NAMALWA (cell line): Measurements from ENCODE around the gene DNAI1.

ENCODE experiments used
- DNase-seq: peaks from one replicate; pipeline ENCODE4 v3.0.0-alpha.2; 2015; ENCODE audit warnings: low spot score

Gene DNAI1

DNA sequence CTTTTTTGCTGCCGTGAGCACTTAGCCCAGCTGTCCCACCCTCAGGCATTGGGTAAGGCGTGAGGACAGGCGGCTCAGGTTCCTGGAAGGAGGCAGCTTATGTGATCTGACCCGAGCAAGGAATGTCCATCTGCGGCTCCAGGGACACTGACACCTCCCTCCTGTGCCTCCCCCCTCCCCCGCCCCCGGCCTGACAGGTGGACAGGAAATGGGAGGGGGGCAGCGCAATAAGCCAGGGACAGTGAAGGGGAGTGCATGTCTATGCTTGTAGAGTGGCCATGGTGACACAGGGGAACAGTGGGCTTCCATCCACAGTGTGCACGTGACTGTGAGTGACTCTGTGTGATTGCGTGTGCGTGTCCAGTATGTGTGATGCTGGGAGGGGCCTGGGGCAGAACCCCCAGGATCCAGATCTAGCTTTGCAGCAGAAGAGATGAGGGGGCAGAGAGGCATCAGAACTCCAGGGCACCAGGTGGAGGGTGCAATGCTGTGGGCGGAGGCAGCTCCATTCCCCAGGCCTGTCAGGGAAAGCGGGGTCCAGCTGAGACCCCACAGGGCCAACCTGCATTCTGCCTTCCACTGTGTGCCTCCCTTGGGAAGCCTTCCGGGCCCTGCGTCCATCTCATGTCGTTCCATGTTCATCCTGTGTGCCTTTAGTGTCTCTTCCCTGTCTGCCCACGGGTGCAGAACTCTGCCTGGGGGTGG is 100.5 kb downstream of the DNAI1 start:
- no peak for DNase-seq

GRCh38 chr9:34559624-34560455 is 101.2 kb downstream of the DNAI1 start:
- DNase-seq, result no peak

GRCh38 chr9:34560599-34561214 is 102.1 kb downstream of the DNAI1 start:
- DNase-seq, result peak; percentile 33

DNA sequence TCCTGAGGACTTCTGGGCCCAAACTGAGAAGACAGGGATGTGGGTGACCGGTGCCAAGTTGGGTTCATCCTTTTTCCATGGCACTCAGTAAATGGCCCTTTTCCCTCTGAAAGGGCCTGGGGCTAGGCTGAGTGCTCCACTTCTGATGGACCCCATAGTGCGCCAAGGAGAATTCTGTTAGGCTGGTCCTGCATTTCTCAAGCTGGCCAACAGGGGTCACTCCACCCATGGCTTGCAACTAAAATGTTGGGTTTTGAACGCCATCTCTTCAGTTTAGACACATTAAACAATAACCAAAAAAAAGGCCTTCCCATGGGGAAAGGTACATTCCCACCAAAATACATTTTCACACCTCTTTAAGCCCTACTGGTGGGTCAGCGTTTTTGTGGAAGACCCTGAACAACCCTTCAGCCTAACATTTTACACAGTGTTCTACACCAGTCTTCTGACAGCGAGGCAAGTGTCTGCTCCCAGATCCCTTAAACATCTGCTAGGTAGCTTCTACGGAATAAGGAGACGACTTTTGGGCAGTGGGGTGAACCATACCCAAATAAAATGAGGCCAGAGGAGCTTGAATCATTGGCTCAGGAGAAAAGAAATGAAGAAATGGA is 103.6 kb downstream of the DNAI1 start:
- peak; percentile 54 for DNase-seq

DNA sequence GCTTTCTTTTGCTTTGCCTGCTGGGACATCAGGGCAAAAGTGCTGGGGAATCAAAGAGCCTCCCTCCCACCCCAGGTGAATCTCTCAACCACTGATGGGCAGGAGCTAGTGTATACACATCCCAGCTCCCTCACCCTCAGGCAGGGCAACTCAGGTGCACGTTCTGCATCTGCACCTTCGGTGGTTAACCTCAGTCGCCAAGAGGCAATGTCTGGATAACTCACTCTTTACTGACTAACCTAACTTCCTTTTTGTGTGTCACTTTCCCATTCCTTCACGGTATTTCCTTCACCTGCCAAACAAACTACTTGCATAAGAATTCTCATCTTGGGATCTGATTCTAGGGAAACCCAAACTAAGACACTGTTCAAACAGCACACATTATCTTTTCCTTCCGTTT is 104.7 kb downstream of the DNAI1 start:
- no peak for DNase-seq

- no peak for DNase-seq
Observed at GRCh38 chr9:34564617-34565016, 106.0 kb downstream of the DNAI1 start.

DNA sequence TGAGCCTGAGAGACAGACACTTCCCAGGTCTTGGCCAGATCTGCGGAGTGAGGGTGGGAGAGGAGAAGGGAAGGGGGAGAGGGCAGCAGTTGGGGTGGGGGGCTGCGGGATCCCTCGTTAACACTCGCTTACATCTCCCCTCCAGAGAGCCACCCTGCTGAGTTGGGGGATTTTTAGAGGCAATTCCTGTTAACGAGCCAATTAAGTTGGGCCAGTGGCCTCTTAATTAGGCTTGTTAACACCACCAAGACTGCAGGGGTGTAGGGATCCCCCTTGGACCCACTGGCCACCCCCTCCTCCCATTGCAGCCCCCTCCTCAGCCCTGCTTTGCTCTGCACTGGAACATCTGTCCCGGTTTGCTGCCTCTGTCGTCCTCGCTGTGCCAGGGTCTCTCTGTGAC is 107.3 kb downstream of the DNAI1 start:
- DNase-seq, result no peak

DNA sequence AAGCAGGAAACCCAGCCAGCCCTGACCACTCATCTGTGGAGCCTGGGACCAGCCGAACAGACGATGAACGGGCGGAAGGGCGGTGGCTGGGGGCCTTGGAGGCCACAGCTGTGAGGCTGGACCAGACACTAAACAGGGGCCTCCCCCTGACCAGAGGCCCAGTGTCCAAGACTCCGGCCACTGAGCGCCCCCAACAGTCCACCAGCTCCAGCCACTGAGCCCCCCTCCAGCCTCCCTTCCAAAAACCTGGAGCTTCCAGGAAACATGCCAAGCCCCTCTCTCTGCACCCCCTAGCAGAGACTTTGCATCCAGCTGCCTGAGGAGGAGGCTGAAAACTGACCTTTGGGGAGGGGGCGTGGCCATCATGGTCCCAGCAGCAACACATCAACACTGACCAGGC is 107.7 kb downstream of the DNAI1 start:
- no peak for DNase-seq

GRCh38 chr9:34566972-34567371 is 108.4 kb downstream of the DNAI1 start:
- no peak for DNase-seq

DNA sequence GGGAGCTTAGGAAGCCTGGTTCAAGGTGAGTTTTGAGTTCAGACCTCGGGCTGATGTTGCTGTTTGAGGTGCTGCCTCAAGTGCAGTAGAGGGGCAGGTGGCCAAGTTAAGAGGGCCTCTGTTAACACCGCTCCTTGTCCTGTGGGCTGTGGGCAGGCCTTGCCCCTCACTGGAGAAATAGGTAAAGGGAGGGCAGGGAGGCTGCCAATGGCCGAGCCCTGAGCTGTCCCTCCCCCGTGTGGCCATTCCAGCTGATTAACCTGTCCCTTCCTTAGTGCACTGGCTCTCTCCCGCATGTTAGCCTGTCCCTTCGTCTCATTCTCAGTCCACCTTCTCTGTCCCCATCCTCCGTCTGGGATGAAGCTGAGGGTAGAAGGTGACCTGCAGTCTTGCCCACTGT is 109.5 kb downstream of the DNAI1 start:
- no peak for DNase-seq

- DNase-seq, result no peak
Observed at GRCh38 chr9:34568774-34569173, 110.2 kb downstream of the DNAI1 start.

- no peak for DNase-seq
Observed at GRCh38 chr9:34570376-34570775, 111.8 kb downstream of the DNAI1 start.
